ENCODE measurements around the gene BATF.

GRCh38 chr14:75479770-75480600 lies 42.3 kb upstream of the BATF start:
- TF ChIP-seq, protein P1, sequence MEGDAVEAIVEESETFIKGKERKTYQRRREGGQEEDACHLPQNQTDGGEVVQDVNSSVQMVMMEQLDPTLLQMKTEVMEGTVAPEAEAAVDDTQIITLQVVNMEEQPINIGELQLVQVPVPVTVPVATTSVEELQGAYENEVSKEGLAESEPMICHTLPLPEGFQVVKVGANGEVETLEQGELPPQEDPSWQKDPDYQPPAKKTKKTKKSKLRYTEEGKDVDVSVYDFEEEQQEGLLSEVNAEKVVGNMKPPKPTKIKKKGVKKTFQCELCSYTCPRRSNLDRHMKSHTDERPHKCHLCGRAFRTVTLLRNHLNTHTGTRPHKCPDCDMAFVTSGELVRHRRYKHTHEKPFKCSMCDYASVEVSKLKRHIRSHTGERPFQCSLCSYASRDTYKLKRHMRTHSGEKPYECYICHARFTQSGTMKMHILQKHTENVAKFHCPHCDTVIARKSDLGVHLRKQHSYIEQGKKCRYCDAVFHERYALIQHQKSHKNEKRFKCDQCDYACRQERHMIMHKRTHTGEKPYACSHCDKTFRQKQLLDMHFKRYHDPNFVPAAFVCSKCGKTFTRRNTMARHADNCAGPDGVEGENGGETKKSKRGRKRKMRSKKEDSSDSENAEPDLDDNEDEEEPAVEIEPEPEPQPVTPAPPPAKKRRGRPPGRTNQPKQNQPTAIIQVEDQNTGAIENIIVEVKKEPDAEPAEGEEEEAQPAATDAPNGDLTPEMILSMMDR (IDR thresholded peaks at IDR 0.05; ENCODE audit: low read length) = no peak
- TF ChIP-seq EZH2 (optimal IDR thresholded peaks at IDR 0.05; ENCODE audit: low read depth, low read length) = no peak

All from MM.1S (cell line).